D721Med (cell line): ENCODE data around the gene RALGAPB.

Experiments
- DNase-seq: peaks from one replicate; pipeline ENCODE4 v3.0.0; 2011; ENCODE audit warnings: low spot score; ENCODE audit not compliant: insufficient read length
- FAIRE-seq: peaks from 2 replicates; lab custom pipeline; 2011; peaks lifted over from hg19 to GRCh38; lab: Jason Lieb, UNC
- CTCF ChIP-seq: IDR thresholded peaks from 2 replicates; pipeline ENCODE4 v1.5.1; 2012; ENCODE audit warnings: mild to moderate bottlenecking, control low read depth; ENCODE audit not compliant: insufficient read depth; ENCODE audit errors: missing control alignments

RALGAPB gene

GRCh38 chr20:38447251-38447661 lies 25.4 kb upstream of the RALGAPB start:
- no peak for TF ChIP-seq CTCF
- FAIRE-seq (no peak), DNase-seq (no peak)

GRCh38 chr20:38447931-38448675 lies 24.5 kb upstream of the RALGAPB start:
- DNase-seq (no peak), FAIRE-seq (no peak)
- TF ChIP-seq CTCF = no peak

GRCh38 chr20:38449046-38449445 lies 23.6 kb upstream of the RALGAPB start:
- DNase-seq (no peak), FAIRE-seq (no peak)
- TF ChIP-seq CTCF = no peak

GRCh38 chr20:38450412-38450975 lies 22.1 kb upstream of the RALGAPB start:
- FAIRE-seq (no peak), DNase-seq (no peak)
- TF ChIP-seq CTCF = no peak

GRCh38 chr20:38452880-38453624 lies 19.6 kb upstream of the RALGAPB start:
- no peak for FAIRE-seq
- DNase-seq = no peak
- TF ChIP-seq CTCF = no peak

- FAIRE-seq (no peak), DNase-seq (no peak)
- TF ChIP-seq CTCF = no peak
These were observed 18.7 kb upstream of the RALGAPB start for GRCh38 chr20:38453941-38454340.
